Measurements from ENCODE around the gene SARDH. TPM values are rescaled to one million over a fixed set of nuclear protein-coding genes. Genes with fewer than 3 reads are reported as not detected.

SARDH gene
- total and polyA plus RNA-seq, 2 of the 13 experiments (the other 11 are each of a cell fraction or from before 2014, with no cell fraction given) = 11.6 to 34.9 TPM

- 0 out of 2 replicates have a peak, but pooled peaks have one; percentile 12 for TF ChIP-seq ZNF629 (CRISPR knock-in tag; conservative IDR thresholded peaks at IDR 0.05)
- peak; percentile 32; the same call in 1 of the 2 replicates for TF ChIP-seq ZNF691 (CRISPR knock-in tag; IDR thresholded peaks at IDR 0.05; ENCODE audit: borderline replicate concordance, low read depth)
- peak; percentile 99 for TF ChIP-seq ZNF441 (CRISPR knock-in tag; IDR thresholded peaks at IDR 0.05; ENCODE audit: borderline replicate concordance)
- no peak for TF ChIP-seq ZNF747 (CRISPR knock-in tag; IDR thresholded peaks at IDR 0.05; ENCODE audit: borderline replicate concordance)
- no peak; the same call in 1 of the 2 replicates for TF ChIP-seq FOXP4 (CRISPR knock-in tag; IDR thresholded peaks at IDR 0.05)
- no peak for TF ChIP-seq ZNF790 (CRISPR knock-in tag; IDR thresholded peaks at IDR 0.05; ENCODE audit: borderline replicate concordance)
- peak; percentile 33; the same call in 1 of the 2 replicates for TF ChIP-seq RARA (CRISPR knock-in tag; IDR thresholded peaks at IDR 0.05)
- TF ChIP-seq ZBTB14 (CRISPR knock-in tag; IDR thresholded peaks at IDR 0.05) = no peak
- 0 out of 2 replicates have a peak, but pooled peaks have one; percentile 48 for TF ChIP-seq ZNF101 (CRISPR knock-in tag; IDR thresholded peaks at IDR 0.05; ENCODE audit: borderline replicate concordance, low read depth)
- peak; percentile 76; the same call in 1 of the 2 replicates for TF ChIP-seq ADNP (CRISPR knock-in tag; IDR thresholded peaks at IDR 0.05)
- no peak for TF ChIP-seq TGIF2 (CRISPR knock-in tag; IDR thresholded peaks at IDR 0.05)
- no peak for TF ChIP-seq MTERF4 (CRISPR knock-in tag; IDR thresholded peaks at IDR 0.05)
- TF ChIP-seq LCORL (IDR thresholded peaks at IDR 0.05) = no peak
- peak; percentile 69; the same call in 1 of the 2 replicates for TF ChIP-seq LCORL (CRISPR knock-in tag; IDR thresholded peaks at IDR 0.05)
- TF ChIP-seq SP5 (CRISPR knock-in tag; IDR thresholded peaks at IDR 0.05; ENCODE audit: borderline replicate concordance, low read depth) = peak; percentile 51; the same call in 1 of the 2 replicates
- no peak for TF ChIP-seq ZBTB4 (CRISPR knock-in tag; IDR thresholded peaks at IDR 0.05; ENCODE audit: borderline replicate concordance)
- TF ChIP-seq PHF8 (CRISPR knock-in tag; IDR thresholded peaks at IDR 0.05) = no peak; the same call in none of the 2 replicates
- TF ChIP-seq ZNF768 (CRISPR knock-in tag; IDR thresholded peaks at IDR 0.05) = peak; percentile 99
- TF ChIP-seq FOSL2 (CRISPR knock-in tag; IDR thresholded peaks at IDR 0.05) = peak; percentile 66
- TF ChIP-seq ZNF337 (CRISPR knock-in tag; IDR thresholded peaks at IDR 0.05; ENCODE audit: borderline replicate concordance, low read depth) = no peak
- TF ChIP-seq ARID2 (CRISPR knock-in tag; IDR thresholded peaks at IDR 0.05; ENCODE audit: borderline replicate concordance) = no peak
These were observed 24.8 kb downstream of the SARDH start (continued) for GRCh38 chr9:133713150-133713959.
